Stimulated activated CD8-positive, alpha-beta memory T cell treated with anti-CD3 and anti-CD28 coated beads, Interleukin-2, amount 100 ng/mL, for 48 hours (primary cell): Measurements from ENCODE around the gene OTOGL.

Source experiments
- DNase-seq, 2 donors: peaks; one replicate each; pipeline ENCODE4 v3.0.0-alpha.2; 2020; ENCODE audit warnings: low read depth in 2 of 2

OTOGL gene

GRCh38 chr12:80364056-80364455, 264.7 kb downstream of the OTOGL start:
- no peak for DNase-seq

GRCh38 chr12:80373666-80374065, 274.3 kb downstream of the OTOGL start:
- DNase-seq = no peak

GRCh38 chr12:80374615-80375014, 275.3 kb downstream of the OTOGL start:
- DNase-seq = no peak

- DNase-seq = no peak
These were observed 277.9 kb downstream of the OTOGL start for GRCh38 chr12:80377140-80377794.

GRCh38 chr12:80381121-80381520, 281.8 kb downstream of the OTOGL start:
- DNase-seq = no peak

- no peak for DNase-seq
These were observed 282.9 kb downstream of the OTOGL start for GRCh38 chr12:80382254-80382653.

GRCh38 chr12:80400571-80400991, 301.2 kb downstream of the OTOGL start:
- DNase-seq = no peak

GRCh38 chr12:80401191-80401590, 301.9 kb downstream of the OTOGL start:
- DNase-seq = no peak

- DNase-seq = no peak
These were observed 305.3 kb downstream of the OTOGL start for GRCh38 chr12:80404629-80405028.

- no peak for DNase-seq
These were observed 306.9 kb downstream of the OTOGL start for GRCh38 chr12:80406253-80406652.

- DNase-seq = no peak
These were observed 312.4 kb downstream of the OTOGL start for GRCh38 chr12:80411787-80412186.

- no peak for DNase-seq
These were observed 313.1 kb downstream of the OTOGL start for GRCh38 chr12:80412343-80412953.

- DNase-seq = no peak
These were observed 314.1 kb downstream of the OTOGL start for GRCh38 chr12:80413462-80413861.

- DNase-seq = no peak
These were observed 316.1 kb downstream of the OTOGL start for GRCh38 chr12:80415466-80415865.

- no peak for DNase-seq
These were observed 320.3 kb downstream of the OTOGL start for GRCh38 chr12:80419644-80420043.

GRCh38 chr12:80420075-80420474, 320.7 kb downstream of the OTOGL start:
- no peak for DNase-seq

GRCh38 chr12:80422550-80422949, 323.2 kb downstream of the OTOGL start:
- no peak for DNase-seq
